ENCODE data around the gene S100A5. TPM values are rescaled to one million over a fixed set of nuclear protein-coding genes. Genes with fewer than 3 reads are reported as not detected.
"Not testable (repeated sequence)": the region's sequence is repeated elsewhere in the genome, so short reads cannot be mapped to it uniquely, and the experiment has no call there.

The S100A5 gene
- total RNA-seq, 1 donor from 2014 or later = 2.7 TPM

DNA sequence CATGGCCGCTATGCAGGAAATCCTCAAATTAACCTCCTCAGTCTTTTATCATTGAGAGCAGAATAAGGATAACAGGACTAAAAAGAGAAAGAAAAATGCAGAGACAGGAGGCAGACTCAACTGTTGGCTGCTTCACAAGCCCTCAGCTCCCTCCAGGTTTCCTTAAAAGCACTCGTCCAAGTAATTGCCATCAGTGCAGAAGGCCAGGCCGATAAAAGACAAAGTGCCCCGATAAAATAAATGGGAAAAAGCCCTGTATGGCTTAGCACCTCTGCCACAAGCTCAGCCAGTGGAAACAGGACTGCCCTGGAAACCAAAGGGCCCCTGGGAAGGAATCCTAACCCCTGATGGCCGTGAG lies 13.1 kb downstream of the S100A5 start:
- no peak for DNase-seq (ENCODE audit: low read depth)
- no peak overlapping the region for H3K4me3 ChIP-seq (ENCODE audit: low read depth, low read length)
- TF ChIP-seq, protein P1, sequence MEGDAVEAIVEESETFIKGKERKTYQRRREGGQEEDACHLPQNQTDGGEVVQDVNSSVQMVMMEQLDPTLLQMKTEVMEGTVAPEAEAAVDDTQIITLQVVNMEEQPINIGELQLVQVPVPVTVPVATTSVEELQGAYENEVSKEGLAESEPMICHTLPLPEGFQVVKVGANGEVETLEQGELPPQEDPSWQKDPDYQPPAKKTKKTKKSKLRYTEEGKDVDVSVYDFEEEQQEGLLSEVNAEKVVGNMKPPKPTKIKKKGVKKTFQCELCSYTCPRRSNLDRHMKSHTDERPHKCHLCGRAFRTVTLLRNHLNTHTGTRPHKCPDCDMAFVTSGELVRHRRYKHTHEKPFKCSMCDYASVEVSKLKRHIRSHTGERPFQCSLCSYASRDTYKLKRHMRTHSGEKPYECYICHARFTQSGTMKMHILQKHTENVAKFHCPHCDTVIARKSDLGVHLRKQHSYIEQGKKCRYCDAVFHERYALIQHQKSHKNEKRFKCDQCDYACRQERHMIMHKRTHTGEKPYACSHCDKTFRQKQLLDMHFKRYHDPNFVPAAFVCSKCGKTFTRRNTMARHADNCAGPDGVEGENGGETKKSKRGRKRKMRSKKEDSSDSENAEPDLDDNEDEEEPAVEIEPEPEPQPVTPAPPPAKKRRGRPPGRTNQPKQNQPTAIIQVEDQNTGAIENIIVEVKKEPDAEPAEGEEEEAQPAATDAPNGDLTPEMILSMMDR (conservative IDR thresholded peaks at IDR 0.05; ENCODE audit: low read depth, low read length) = no peak

DNA sequence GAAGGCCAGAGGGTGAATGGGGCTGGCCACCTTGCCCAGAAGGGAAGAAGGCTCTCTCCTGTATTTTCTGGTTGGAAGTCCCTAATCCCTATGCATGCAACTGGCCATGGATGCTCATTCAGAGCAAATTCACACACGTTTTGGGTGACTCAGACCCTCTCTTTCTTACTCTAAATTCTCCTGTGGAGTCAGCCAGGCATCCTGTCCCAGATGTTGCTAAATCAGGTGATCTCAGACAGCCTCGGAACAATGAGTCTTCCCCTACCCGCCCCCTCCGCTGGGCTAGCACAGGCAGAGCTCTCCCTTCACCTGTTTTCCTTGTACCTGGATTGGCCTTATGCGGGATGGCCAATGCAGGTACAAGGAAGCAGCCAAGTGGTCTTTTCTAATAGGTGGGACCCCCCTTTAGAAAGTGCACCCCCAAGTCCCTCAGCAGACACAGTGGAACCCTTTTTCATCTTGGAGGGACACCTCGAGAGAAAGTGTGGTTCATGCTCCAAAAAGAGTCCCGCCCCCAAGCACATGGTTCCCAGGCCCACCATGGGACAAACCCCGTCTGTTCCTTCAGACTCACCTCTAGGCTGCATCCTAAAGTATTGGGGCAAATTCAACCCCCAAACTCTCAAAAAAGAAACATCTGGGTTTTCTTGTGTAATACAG lies 13.6 kb downstream of the S100A5 start:
- DNase-seq (ENCODE audit: low read depth) = no peak
- TF ChIP-seq, protein P1 (conservative IDR thresholded peaks at IDR 0.05; ENCODE audit: low read depth, low read length) = no peak

DNA sequence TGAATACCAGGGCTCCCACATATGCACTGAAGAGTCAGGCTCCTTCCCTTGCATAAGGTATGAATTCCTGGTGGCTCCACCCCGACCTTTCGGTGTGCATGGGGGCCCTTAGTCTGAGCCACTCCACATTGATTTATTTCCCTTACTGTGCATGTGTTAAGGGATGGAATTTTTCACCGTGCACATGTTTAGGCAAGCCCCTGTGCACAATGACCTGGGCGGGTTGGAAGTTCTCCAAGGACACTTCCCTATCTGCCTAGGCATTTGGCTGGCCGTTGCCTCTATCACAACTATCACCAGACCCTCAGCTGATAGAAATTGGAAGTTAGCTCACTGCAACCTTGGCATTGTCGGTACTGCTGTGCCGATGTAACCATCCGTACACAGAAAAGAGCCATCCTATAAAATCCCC lies 14.6 kb downstream of the S100A5 start:
- H3K4me3 ChIP-seq (ENCODE audit: low read depth, low read length) = no peak overlapping the region
- TF ChIP-seq, protein P1 (conservative IDR thresholded peaks at IDR 0.05; ENCODE audit: low read depth, low read length) = no peak
- DNase-seq (ENCODE audit: low read depth) = no peak

More for the DNA sequence above, 13.6 kb downstream of the S100A5 start:
- no peak overlapping the region for H3K4me3 ChIP-seq (ENCODE audit: low read depth, low read length)

DNA sequence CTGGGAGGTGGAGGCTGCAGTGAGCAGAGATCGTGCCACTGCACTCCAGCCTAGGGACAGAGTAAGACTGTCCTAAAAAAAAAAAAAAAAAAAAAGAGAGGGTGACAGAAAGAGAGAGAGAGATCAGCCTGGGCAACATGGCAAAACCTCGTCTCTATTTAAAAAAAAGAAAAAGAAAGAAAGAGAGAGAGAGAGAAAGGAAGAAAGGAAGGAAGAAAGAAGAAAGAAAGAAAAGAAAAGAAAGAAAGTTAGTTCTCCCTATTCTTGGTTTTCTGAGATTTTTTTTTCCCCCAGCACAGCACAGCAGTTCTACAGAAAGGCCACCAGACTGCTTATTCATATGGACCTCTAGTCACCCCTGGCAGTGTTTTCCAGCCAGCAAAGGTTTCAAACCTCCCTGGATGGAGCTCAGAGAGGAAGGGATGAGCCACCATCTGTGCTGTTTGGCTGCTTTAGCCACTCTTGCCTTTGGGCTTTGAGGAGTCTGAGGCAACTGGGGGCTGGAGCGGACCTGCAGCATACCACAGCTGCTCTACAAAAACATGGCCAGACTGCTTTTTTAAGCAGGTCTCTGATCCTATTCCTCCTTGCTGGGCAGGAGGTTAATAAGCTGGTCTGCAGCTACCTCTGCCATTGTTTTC lies 15.5 kb downstream of the S100A5 start:
- TF ChIP-seq, protein P1 (conservative IDR thresholded peaks at IDR 0.05; ENCODE audit: low read depth, low read length) = no peak
- no peak overlapping the region for H3K4me3 ChIP-seq (ENCODE audit: low read depth, low read length)
- no peak for DNase-seq (ENCODE audit: low read depth)

DNA sequence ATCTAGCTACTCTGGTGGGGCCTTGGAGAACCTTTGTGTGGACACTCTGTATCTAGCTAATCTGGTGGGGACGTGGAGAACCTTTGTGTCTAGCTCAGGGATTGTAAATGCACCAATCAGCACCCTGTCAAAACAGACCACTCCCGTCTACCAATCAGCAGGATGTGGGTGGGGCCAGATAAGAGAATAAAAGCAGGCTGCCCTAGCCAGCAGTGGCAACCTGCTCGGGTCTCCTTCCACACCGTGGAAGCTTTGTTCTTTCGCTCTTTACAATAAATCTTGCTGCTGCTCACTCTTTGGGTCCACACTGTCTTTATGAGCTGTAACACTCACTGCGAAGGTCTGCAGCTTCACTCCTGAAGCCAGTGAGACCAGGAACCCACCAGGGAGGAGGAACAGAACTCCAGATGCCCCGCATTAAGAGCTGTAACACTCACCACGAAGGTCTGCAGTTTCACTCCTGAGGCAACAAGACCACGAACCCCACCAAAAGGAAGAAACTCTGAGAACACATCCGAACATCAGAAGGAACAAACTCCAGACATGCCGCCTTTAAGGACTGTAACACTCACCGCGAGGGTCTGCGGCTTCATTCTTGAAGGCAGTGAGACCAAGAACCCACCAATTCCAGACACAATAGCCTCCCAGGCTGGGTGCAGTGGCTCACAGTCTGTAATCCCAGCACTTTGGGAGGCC lies 18.2 kb downstream of the S100A5 start:
- not testable (repeated sequence) for DNase-seq (ENCODE audit: low read depth); H3K4me3 ChIP-seq (ENCODE audit: low read depth, low read length)

DNA sequence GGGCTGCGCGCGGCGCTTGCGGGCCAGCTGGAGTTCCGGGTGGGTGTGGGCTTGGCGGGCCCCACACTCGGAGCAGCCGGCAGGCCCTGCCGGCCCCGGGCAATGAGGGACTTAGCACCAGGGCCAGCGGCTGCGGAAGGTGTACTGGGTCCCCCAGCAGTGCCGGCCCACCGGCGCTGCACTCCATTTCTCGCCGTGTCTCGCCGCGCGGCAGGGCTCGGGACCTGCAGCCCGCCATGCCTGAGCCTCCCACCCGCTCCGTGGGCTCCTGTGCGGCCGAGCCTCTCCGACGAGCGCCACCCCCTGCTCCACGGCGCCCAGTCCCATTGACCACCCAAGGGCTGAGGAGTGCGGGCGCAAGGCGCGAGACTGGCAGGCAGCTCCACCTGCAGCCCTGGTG lies 18.9 kb downstream of the S100A5 start:
- DNase-seq (ENCODE audit: low read depth); H3K4me3 ChIP-seq (ENCODE audit: low read depth, low read length): not testable (repeated sequence)

DNA sequence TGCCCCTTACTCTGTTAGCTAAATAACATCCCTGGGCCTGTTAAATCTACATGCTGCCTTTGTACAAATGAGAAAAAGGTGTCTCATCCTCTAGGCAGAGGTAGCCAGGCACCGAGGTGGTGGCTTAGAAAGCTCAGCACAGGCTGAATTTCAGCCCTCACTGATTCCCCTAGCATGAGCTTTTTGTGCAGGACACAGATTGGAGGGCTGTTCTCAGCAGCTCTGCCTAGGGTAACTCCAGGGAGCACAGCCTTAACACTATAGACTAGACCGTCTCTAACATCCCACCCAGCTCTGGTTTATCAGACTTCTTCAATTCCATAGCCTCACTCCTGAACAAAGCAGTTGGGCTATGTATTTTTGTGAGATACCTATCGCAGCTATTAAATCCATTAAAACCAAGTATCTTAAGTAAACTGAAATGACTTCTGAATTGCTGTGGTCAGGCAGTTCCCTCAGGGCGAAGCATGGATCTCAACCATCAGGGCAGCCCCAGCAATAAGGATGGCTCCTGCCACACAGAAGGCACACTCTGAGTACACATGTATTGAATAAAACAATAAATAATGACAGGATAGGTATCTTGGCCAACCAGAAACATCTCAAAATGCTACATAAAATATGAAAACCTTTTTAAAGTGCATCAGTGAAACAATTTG lies 19.8 kb downstream of the S100A5 start:
- no peak overlapping the region for H3K4me3 ChIP-seq (ENCODE audit: low read depth, low read length)
- no peak for DNase-seq (ENCODE audit: low read depth)
- TF ChIP-seq, protein P1 (conservative IDR thresholded peaks at IDR 0.05; ENCODE audit: low read depth, low read length) = no peak

DNA sequence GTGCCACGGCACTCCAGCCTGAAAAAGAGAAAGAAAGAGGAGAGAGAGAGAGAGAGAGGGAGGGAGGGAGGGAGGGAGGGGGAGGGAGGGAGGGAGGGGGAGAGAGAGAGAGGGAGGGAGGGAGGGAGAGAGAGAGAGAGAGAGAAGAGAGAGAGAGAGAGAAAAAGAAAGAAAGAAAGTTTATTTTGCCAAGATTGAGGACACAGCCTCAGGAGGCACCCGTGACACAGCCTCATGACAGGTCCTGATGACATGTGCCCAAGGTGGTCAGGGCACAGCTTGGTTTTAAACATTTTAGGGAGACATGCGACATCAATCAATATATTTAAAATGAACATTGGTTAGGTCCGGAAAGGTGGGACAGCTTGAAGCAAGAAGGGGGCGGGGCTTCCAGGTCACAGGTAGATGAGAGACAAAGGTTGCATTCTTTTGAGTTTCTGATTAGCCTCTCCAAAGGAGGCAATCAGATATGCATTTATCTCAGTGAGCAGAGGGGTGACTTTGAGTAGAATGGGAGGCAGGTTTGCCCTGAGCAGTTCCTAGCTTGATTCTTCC lies 20.5 kb downstream of the S100A5 start:
- not testable (repeated sequence) for DNase-seq (ENCODE audit: low read depth); H3K4me3 ChIP-seq (ENCODE audit: low read depth, low read length)

Measured in epithelial cell of proximal tubule (primary cell).